MG63 (cell line): ENCODE results near the gene MAG. TPM values are rescaled to one million over a fixed set of nuclear protein-coding genes. Genes with fewer than 3 reads are reported as not detected.

Experiments used
- DNase-seq: peaks from one replicate; pipeline ENCODE4 v3.0.0-alpha.2; 2020
- H3K27me3 ChIP-seq: fragments of 250-450 bp; sonication (Bioruptor Pico); 2 replicates; pipeline ENCODE4 v1.5.1; 2020; ENCODE audit warnings: mild to moderate bottlenecking, moderate library complexity
- H3K36me3 ChIP-seq: fragments of 250-450 bp; sonication (Bioruptor Pico); 2 replicates; pipeline ENCODE4 v1.5.1; 2020; ENCODE audit warnings: mild to moderate bottlenecking, moderate library complexity
- H3K4me3 ChIP-seq: fragments of 250-450 bp; sonication (Bioruptor Pico); 2 replicates; pipeline ENCODE4 v1.5.1; 2020; ENCODE audit warnings: mild to moderate bottlenecking, moderate library complexity
- H3K9me3 ChIP-seq: fragments of 250-450 bp; sonication (Bioruptor Pico); 2 replicates; pipeline ENCODE4 v1.5.1; 2020; ENCODE audit warnings: mild to moderate bottlenecking, moderate library complexity
- total RNA-seq: library from RNA; depleted of rRNA; stranded (reverse); fragments of >200 nt; shearing (Covaris generic); gene quantifications from 2 replicates; pipeline ENCODE4 v1.2.3, GENCODE V29; 2014; ENCODE audit warnings: low replicate concordance

Gene MAG
- total RNA-seq, 1 experiment from 2014 or later, result not detected

GRCh38 chr19:35317464-35318043 is 25.6 kb downstream of the MAG start:
- H3K36me3 ChIP-seq, result no peaks in the 10 kb centered on the region
- H3K27me3 ChIP-seq, result 0 out of 2 replicates have a peak, but pooled peaks cover 2% of the 10 kb centered on the region
- H3K9me3 ChIP-seq, result no peaks in the 10 kb centered on the region
- no peak overlapping the region for H3K4me3 ChIP-seq
- DNase-seq, result no peak

GRCh38 chr19:35318679-35319448 is 26.9 kb downstream of the MAG start:
- Histone ChIP-seq H3K4me3 (no peak overlapping the region), H3K9me3 (no peaks in the 10 kb centered on the region), H3K27me3 (0 out of 2 replicates have a peak, but pooled peaks cover 2% of the 10 kb centered on the region), H3K36me3 (no peaks in the 10 kb centered on the region)
- peak; percentile 94 for DNase-seq

GRCh38 chr19:35320065-35320713 is 28.2 kb downstream of the MAG start:
- no peak overlapping the region for H3K4me3 ChIP-seq
- peaks cover 6% of the 10 kb centered on the region; the same call in 1 of the 2 replicates for H3K27me3 ChIP-seq
- DNase-seq, result no peak
- H3K9me3 ChIP-seq, result no peaks in the 10 kb centered on the region
- no peaks in the 10 kb centered on the region for H3K36me3 ChIP-seq

- H3K36me3 ChIP-seq, result no peaks in the 10 kb centered on the region
- H3K27me3 ChIP-seq, result peaks cover 6% of the 10 kb centered on the region; the same call in 1 of the 2 replicates
- no peak overlapping the region for H3K4me3 ChIP-seq
- no peak for DNase-seq
- no peaks in the 10 kb centered on the region for H3K9me3 ChIP-seq
These were observed 29.3 kb downstream of the MAG start for GRCh38 chr19:35321291-35321690.

GRCh38 chr19:35322014-35322413 is 30.1 kb downstream of the MAG start:
- Histone ChIP-seq H3K4me3 (no peak overlapping the region), H3K27me3 (peaks cover 10% of the 10 kb centered on the region), H3K9me3 (no peaks in the 10 kb centered on the region), H3K36me3 (no peaks in the 10 kb centered on the region)
- DNase-seq, result no peak

GRCh38 chr19:35327642-35328041 is 35.7 kb downstream of the MAG start:
- peaks cover 7% of the 10 kb centered on the region for H3K27me3 ChIP-seq
- DNase-seq, result no peak

GRCh38 chr19:35328851-35329285 is 36.9 kb downstream of the MAG start, which contains the start of gene CD22:
Gene CD22, plus strand, starts transcription at chr19:35329187. Its CDS starts 2,854 bp downstream, at chr19:35332041.
- no peak for DNase-seq
- Histone ChIP-seq H3K9me3 (no peaks in the 10 kb centered on the region), H3K4me3 (no peak within 1 kb of the TSS)

More at GRCh38 chr19:35327642-35328041, 35.7 kb downstream of the MAG start:
- no peak overlapping the region for H3K4me3 ChIP-seq
- H3K9me3 ChIP-seq, result no peaks in the 10 kb centered on the region
- H3K36me3 ChIP-seq, result no peaks in the 10 kb centered on the region

GRCh38 chr19:35329323-35329722 is 37.4 kb downstream of the MAG start:
- peaks cover 4% of the 10 kb centered on the region for H3K27me3 ChIP-seq

More at GRCh38 chr19:35328851-35329285, 36.9 kb downstream of the MAG start, which contains the start of gene CD22:
- Histone ChIP-seq H3K36me3 (no peaks in the 10 kb centered on the region), H3K27me3 (peaks cover 7% of the 10 kb centered on the region)

GRCh38 chr19:35330475-35330874 is 38.5 kb downstream of the MAG start:
- H3K4me3 ChIP-seq, result no peak overlapping the region
- no peak for DNase-seq
- H3K36me3 ChIP-seq, result no peaks in the 10 kb centered on the region
- no peaks in the 10 kb centered on the region for H3K9me3 ChIP-seq
- peaks cover 3% of the 10 kb centered on the region for H3K27me3 ChIP-seq

More at GRCh38 chr19:35329323-35329722, 37.4 kb downstream of the MAG start:
- Histone ChIP-seq H3K36me3 (no peaks in the 10 kb centered on the region), H3K4me3 (no peak overlapping the region), H3K9me3 (no peaks in the 10 kb centered on the region)
- no peak for DNase-seq

- Histone ChIP-seq H3K4me3 (no peak overlapping the region), H3K27me3 (no peaks in the 10 kb centered on the region; the same call in none of the 2 replicates), H3K9me3 (no peaks in the 10 kb centered on the region), H3K36me3 (no peaks in the 10 kb centered on the region)
- no peak for DNase-seq
These were observed 39.7 kb downstream of the MAG start for GRCh38 chr19:35331551-35332214.

- H3K36me3 ChIP-seq, result no peaks in the 10 kb centered on the region
- no peak overlapping the region for H3K4me3 ChIP-seq
- H3K9me3 ChIP-seq, result no peaks in the 10 kb centered on the region
- no peaks in the 10 kb centered on the region; the same call in 1 of the 2 replicates for H3K27me3 ChIP-seq
- DNase-seq, result no peak
These were observed 40.9 kb downstream of the MAG start for GRCh38 chr19:35332817-35333216.

GRCh38 chr19:35334144-35334753 is 42.3 kb downstream of the MAG start:
- DNase-seq, result no peak
- Histone ChIP-seq H3K4me3 (no peak overlapping the region), H3K36me3 (no peaks in the 10 kb centered on the region), H3K9me3 (no peaks in the 10 kb centered on the region), H3K27me3 (no peaks in the 10 kb centered on the region; the same call in 1 of the 2 replicates)

- Histone ChIP-seq H3K27me3 (no peaks in the 10 kb centered on the region), H3K4me3 (no peak overlapping the region), H3K9me3 (no peaks in the 10 kb centered on the region), H3K36me3 (no peaks in the 10 kb centered on the region)
- DNase-seq, result no peak
These were observed 44.4 kb downstream of the MAG start for GRCh38 chr19:35336166-35336955.

GRCh38 chr19:35337097-35337983 is 45.4 kb downstream of the MAG start:
- no peak for DNase-seq
- H3K9me3 ChIP-seq, result no peaks in the 10 kb centered on the region
- H3K36me3 ChIP-seq, result no peaks in the 10 kb centered on the region
- H3K27me3 ChIP-seq, result no peaks in the 10 kb centered on the region
- H3K4me3 ChIP-seq, result no peak overlapping the region

- Histone ChIP-seq H3K36me3 (no peaks in the 10 kb centered on the region), H3K4me3 (no peak overlapping the region), H3K9me3 (no peaks in the 10 kb centered on the region), H3K27me3 (no peaks in the 10 kb centered on the region)
- no peak for DNase-seq
These were observed 46.0 kb downstream of the MAG start for GRCh38 chr19:35337984-35338296.
